ENCODE measurements around the gene TLN1. TPM values are rescaled to one million over a fixed set of nuclear protein-coding genes. Genes with fewer than 3 reads are reported as not detected.
A peak's percentile ranks its signal among the peaks of the same experiment; 100 is the strongest.

The TLN1 gene
- total and polyA plus RNA-seq, 8 donors = 53.2 to 399 (median 174) TPM

DNA sequence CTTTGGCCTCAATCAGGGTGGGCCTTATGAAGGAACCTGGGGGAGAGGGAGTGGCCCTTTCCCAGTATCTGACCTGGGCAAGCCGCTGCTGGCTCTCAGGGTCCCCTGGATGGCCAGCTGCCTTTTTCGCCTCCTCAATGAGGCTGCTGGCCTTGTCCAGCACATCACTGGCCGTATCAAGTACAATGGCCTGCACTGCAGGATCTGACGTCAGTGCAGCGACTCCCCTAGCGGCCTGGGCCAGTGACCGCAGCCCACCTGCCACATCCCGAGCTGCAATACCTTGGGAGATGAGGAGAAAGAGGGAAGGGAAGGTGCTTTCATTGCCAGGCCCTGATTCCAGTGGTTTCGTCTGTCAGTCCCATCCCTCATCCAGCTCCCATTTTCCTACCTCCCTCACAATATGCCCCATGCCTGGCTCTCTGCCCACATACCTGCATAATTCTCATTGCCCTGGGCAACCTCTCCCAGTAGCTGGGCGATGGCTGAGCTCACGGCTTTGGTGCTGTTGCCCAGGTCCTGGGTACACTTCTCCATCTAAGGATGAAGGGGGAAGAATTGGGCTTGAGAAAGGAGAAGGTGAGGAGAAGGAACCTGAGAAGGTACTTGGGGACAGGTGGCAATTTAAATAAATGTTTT is 19.1 kb downstream of the TLN1 start:
- Histone ChIP-seq H3K4me3 (no peak overlapping the region), H3K36me3 (peaks cover 96 to 100% (median 100%) of the 10 kb centered on the region in 4 donors), H3K4me1 (peaks cover 0 to 4% (median 0%) of the 10 kb centered on the region in 4 donors), H3K9me3 (no peaks in the 10 kb centered on the region), H3K27me3 (no peaks in the 10 kb centered on the region), H3K27ac (peak overlapping the region in 1 of 5 donors; percentile 72)
- no peak for TF ChIP-seq CTCF (IDR thresholded peaks at IDR 0.05)
- DNase-seq = no peak
- intact Hi-C loops (cut with DNase I; ENCODE audit: low total_unique reads) = no loop called here
- 77 to 92% (median 85%) methylated on average over 10 to 11 of the region's 11 CpGs for WGBS, 5 donors

GRCh38 chr9:35711501-35712428 is 20.2 kb downstream of the TLN1 start:
- TF ChIP-seq CTCF (IDR thresholded peaks at IDR 0.05) = no peak
- no peak for TF ChIP-seq POLR2A (IDR thresholded peaks at IDR 0.05)
- TF ChIP-seq POLR2AphosphoS5 (IDR thresholded peaks at IDR 0.05) = no peak
- WGBS, 5 donors = 87 to 92% (median 88%) methylated on average over 20 to 21 of the region's 21 CpGs
- no peaks in the 10 kb centered on the region for H3K9me3 ChIP-seq
- H3K36me3 ChIP-seq = peaks cover 96 to 100% (median 100%) of the 10 kb centered on the region in 4 donors
- H3K4me3 ChIP-seq = no peak overlapping the region
- peak overlapping the region in 2 of 5 donors; percentile 6 to 72 for H3K27ac ChIP-seq
- DNase-seq = no peak
- H3K27me3 ChIP-seq = no peaks in the 10 kb centered on the region
- intact Hi-C loops (cut with DNase I; ENCODE audit: low total_unique reads) = no loop called here
- H3K4me1 ChIP-seq = peaks cover 0 to 4% (median 0%) of the 10 kb centered on the region in 4 donors

DNA sequence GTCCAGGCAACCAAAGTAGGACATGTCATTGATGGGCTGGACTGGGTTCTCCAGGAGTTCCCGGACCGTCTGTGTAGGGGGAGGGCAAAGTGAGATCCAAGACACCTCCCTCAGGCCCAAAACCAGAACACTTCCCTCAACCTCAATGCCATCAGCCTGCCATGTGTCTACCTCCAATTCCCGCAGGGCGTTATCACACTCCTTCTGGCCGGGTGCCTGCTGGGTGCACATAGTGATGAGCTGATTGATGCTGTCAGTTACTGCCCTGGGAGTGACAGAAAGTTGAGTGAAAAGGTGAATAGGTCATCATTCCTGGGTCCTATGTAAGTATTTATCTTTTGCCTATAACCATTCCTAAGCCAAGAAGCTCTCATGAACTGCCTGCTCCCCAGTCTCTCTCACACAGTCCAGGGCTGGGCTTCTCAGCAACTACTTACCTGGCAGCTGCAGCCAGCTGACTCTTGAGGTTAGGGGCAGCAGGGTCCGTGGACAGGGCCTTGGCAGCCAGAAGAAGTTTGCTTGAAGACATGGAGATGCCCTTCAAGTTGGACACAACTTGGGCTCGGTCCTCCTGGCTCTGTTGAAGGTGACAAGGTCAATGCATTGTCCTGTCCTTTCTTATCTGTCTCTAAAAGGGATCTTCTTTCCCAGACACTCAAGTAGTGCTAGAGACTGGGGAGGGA is 21.0 kb downstream of the TLN1 start:
- peaks cover 96 to 100% (median 100%) of the 10 kb centered on the region in 4 donors for H3K36me3 ChIP-seq
- H3K4me3 ChIP-seq = no peak overlapping the region
- no peak for DNase-seq
- H3K9me3 ChIP-seq = no peaks in the 10 kb centered on the region
- intact Hi-C loops (cut with DNase I; ENCODE audit: low total_unique reads) = no loop called here
- H3K27ac ChIP-seq = peak overlapping the region in 3 of 5 donors; percentile 6 to 72 (median 10)
- TF ChIP-seq CTCF (IDR thresholded peaks at IDR 0.05) (no peak), EP300 (IDR thresholded peaks at IDR 0.05) (no peak), POLR2A (IDR thresholded peaks at IDR 0.05) (no peak), POLR2AphosphoS5 (IDR thresholded peaks at IDR 0.05) (no peak)
- 65 to 85% (median 71%) methylated on average over 7 of the region's 7 CpGs for WGBS, 5 donors
- no peaks in the 10 kb centered on the region for H3K4me1 ChIP-seq
- H3K27me3 ChIP-seq = no peaks in the 10 kb centered on the region

DNA sequence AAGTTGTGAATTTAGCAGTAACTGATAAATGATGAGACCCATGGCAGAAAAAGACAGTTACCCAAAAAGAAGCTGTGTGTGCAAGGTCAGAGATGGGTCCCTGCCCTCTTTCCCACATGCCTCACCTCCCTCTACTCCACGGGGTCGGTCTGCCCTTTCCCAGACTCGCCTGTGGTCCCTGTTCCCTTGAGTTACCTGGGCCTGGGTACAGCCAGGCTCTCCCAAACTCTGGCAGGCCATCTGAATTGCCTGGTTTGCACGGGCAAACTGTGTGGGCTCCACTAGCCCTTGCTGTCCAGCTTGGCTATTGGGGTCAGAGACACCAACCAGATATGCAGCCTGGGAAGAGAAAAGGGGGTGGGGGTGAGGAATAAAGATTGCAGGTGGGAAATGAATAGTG is 23.8 kb downstream of the TLN1 start:
- Histone ChIP-seq H3K36me3 (peaks cover 97 to 100% (median 100%) of the 10 kb centered on the region in 4 donors), H3K27ac (peak overlapping the region in 1 of 5 donors; percentile 97)
- intact Hi-C loops (cut with DNase I; ENCODE audit: low total_unique reads) = no loop called here

More for the DNA sequence above, 23.8 kb downstream of the TLN1 start:
- TF ChIP-seq CTCF (IDR thresholded peaks at IDR 0.05) = no peak
- no peak for TF ChIP-seq POLR2AphosphoS5 (IDR thresholded peaks at IDR 0.05)
- no peak for TF ChIP-seq POLR2A (IDR thresholded peaks at IDR 0.05)
- H3K9me3 ChIP-seq = no peaks in the 10 kb centered on the region
- no peak for DNase-seq
- no peaks in the 10 kb centered on the region for H3K4me1 ChIP-seq
- H3K4me3 ChIP-seq = no peak overlapping the region
- 86 to 96% (median 93%) methylated on average over 4 of the region's 4 CpGs for WGBS, 5 donors
- no peaks in the 10 kb centered on the region for H3K27me3 ChIP-seq
